MM.1S (cell line): Measurements from ENCODE around the gene RFC3.

Source experiments
- EZH2 ChIP-seq: fragments of 300-600 bp; sonication (generic); optimal IDR thresholded peaks from 2 replicates; pipeline ENCODE3; 2017; ENCODE audit warnings: low read depth, mild to moderate bottlenecking, antibody characterized with exemption, low read length, mixed read lengths
- EZH2phosphoT487 ChIP-seq: fragments of 300-600 bp; sonication (generic); IDR thresholded peaks from 2 replicates; pipeline ENCODE4 v1.6.1; 2018; ENCODE audit warnings: antibody characterized with exemption, low read length
- TF ChIP-seq, protein P1 (sequence below): fragments of 300-600 bp; sonication (generic); IDR thresholded peaks from 2 replicates; pipeline ENCODE4 v1.5.1; 2016; ENCODE audit warnings: antibody characterized with exemption, low read length, mixed read lengths

DNA sequence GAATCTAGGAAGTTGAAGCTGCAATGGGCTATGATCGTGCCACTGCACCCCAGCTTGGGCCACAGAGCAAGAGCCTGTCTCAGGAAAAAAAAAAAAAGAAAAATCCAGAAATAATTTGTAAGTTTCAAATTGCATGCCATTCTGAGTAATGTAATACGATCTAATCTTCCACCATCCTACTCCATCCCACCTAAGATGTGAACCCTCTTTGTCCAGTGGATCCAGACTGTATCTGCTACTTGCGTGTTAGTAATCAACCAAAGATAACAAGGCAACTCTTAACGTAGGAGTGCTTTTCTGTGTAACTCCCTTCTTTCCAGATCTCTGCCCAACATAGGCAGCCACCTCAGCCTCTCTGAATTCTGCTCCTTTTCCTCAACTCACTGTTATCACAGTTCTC, 24.3 kb downstream of the RFC3 start:
- TF ChIP-seq EZH2 (no peak), EZH2phosphoT487 (no peak)
- TF ChIP-seq, protein P1, sequence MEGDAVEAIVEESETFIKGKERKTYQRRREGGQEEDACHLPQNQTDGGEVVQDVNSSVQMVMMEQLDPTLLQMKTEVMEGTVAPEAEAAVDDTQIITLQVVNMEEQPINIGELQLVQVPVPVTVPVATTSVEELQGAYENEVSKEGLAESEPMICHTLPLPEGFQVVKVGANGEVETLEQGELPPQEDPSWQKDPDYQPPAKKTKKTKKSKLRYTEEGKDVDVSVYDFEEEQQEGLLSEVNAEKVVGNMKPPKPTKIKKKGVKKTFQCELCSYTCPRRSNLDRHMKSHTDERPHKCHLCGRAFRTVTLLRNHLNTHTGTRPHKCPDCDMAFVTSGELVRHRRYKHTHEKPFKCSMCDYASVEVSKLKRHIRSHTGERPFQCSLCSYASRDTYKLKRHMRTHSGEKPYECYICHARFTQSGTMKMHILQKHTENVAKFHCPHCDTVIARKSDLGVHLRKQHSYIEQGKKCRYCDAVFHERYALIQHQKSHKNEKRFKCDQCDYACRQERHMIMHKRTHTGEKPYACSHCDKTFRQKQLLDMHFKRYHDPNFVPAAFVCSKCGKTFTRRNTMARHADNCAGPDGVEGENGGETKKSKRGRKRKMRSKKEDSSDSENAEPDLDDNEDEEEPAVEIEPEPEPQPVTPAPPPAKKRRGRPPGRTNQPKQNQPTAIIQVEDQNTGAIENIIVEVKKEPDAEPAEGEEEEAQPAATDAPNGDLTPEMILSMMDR = no peak
